Lower leg skin (tissue), 4 donors: ENCODE results near the gene SHANK1. TPM values are rescaled to one million over a fixed set of nuclear protein-coding genes. Genes with fewer than 3 reads are reported as not detected.

Experiments
- DNase-seq, 2 donors: peaks; one replicate each; pipeline ENCODE4 v3.0.0-alpha.2; 2019; ENCODE audit warnings: low spot score in 2 of 2
- H3K4me3 ChIP-seq: fragments of 200-600 bp; sonication (generic); 2 replicates; pipeline ENCODE4 v1.5.1; 2017; ENCODE audit warnings: mild to moderate bottlenecking, low read depth; ENCODE audit not compliant: poor library complexity, severe bottlenecking
- CTCF ChIP-seq, 3 donors: fragments of 450-650 bp; IDR thresholded peaks; one replicate each; pipeline ENCODE4 v1.5.1; 2016; ENCODE audit warnings: antibody characterized with exemption in 3 of 3, mild to moderate bottlenecking in 3 of 3, moderate library complexity in 2 of 3
- POLR2A ChIP-seq, 2 donors: fragments of 450-650 bp; IDR thresholded peaks; one replicate each; pipeline ENCODE4 v1.6.1; 2016 to 2017; ENCODE audit warnings: antibody characterized with exemption in 2 of 2, mild to moderate bottlenecking in 1 of 2, moderate library complexity in 1 of 2
- WGBS, 2 donors: methylation state at CpG; one replicate each; pipeline ENCODE4 v1.1.5; 2018; 5-methylcytosine and 5-hydroxymethylcytosine counted together
- intact Hi-C: fragments of 100-400 bp; cut with DNase I; formaldehyde crosslinking; loops from one replicate; pipeline ENCODE4 v1.15.0; 2023; ENCODE audit warnings: low total_unique reads
- total RNA-seq, 4 donors: library from RNA; depleted of rRNA; stranded (reverse); fragments of >200 nt; gene quantifications; one replicate each; pipeline ENCODE4 v1.1.0, GENCODE V29; 2016

Gene SHANK1
- total RNA-seq, 4 donors from 2014 or later = 0.30 to 1.6 (median 0.67) TPM

DNA sequence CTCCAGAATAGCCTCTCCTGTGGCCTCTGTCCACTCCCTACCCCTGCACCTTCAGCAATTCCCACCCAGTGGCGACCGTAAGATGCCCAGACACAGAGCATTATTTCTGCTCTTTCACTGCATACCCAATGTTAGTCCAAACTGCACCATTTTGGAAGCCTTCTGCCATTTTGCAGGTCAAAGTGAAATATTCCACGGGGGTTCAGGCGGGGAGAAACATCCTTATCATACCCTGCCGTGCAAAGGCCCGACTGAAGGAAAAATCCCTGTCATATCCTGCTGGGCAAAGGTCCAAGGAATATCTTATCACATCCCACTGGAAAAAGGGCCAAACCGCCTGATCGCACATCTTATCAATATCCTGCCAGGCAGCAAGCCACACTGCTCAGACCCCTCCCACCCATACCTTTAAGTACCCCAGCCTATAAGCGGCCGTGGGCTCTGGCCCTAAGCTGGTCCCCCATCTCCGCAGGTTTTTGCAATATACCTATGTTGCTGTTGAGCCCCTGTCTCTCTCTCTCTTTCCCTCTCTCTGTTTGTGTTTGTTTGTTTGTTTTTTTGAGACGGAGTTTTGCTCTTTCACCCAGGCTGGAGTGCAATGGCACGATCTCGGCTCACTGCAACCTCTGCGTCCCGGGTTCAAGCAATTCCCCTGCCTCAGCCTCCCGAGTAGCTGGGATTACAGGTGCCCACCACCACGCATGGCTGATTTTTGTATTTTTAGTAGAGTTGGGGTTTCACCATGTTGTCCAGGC, 21.8 kb upstream of the SHANK1 start:
- H3K4me3 ChIP-seq = no peak overlapping the region
- TF ChIP-seq CTCF (IDR thresholded peaks at IDR 0.05) (no peak), POLR2A (IDR thresholded peaks at IDR 0.05) (no peak)
- WGBS, 2 donors = 69 to 75% methylated on average over 18 of the region's 18 CpGs
- intact Hi-C loops = no loop called here
- no peak for DNase-seq

GRCh38 chr19:50739914-50740426, 20.4 kb upstream of the SHANK1 start:
- no peak for DNase-seq
- intact Hi-C loops = no loop called here
- no peak overlapping the region for H3K4me3 ChIP-seq
- 52 to 68% methylated on average over 11 of the region's 11 CpGs for WGBS, 2 donors
- no peak for TF ChIP-seq POLR2A (IDR thresholded peaks at IDR 0.05)
- TF ChIP-seq CTCF (IDR thresholded peaks at IDR 0.05) = no peak

- WGBS, 2 donors = 78 to 83% methylated on average over 23 of the region's 23 CpGs
- intact Hi-C loops = no loop called here
- H3K4me3 ChIP-seq = no peak overlapping the region
- TF ChIP-seq CTCF (IDR thresholded peaks at IDR 0.05) (no peak), POLR2A (IDR thresholded peaks at IDR 0.05) (no peak)
- no peak for DNase-seq
These were observed 19.7 kb upstream of the SHANK1 start for GRCh38 chr19:50739132-50739913.

DNA sequence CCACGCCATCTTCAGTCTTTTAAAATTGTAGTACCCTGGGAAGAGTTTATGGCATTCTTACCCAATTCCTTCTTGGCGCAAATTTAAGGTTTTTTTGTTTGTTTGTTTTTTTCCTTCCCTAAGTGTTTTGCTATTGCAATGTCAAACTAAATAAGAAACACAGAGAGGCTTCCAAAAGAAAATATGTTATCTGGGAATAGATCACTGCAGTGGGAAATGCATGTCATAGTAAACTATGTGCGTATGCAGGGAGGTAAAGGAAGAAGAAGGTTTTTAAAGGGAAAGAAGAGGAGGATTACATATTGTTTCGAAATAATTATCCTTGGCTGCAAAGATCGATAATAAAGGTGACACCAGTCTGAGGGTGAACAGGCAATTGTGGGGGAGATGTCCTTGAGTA, 16.7 kb upstream of the SHANK1 start:
- intact Hi-C loops = no loop called here
- TF ChIP-seq CTCF (IDR thresholded peaks at IDR 0.05) (no peak), POLR2A (IDR thresholded peaks at IDR 0.05) (no peak)
- 60 to 62% methylated on average over 5 of the region's 5 CpGs for WGBS, 2 donors
- no peak for DNase-seq
- H3K4me3 ChIP-seq = no peak overlapping the region

DNA sequence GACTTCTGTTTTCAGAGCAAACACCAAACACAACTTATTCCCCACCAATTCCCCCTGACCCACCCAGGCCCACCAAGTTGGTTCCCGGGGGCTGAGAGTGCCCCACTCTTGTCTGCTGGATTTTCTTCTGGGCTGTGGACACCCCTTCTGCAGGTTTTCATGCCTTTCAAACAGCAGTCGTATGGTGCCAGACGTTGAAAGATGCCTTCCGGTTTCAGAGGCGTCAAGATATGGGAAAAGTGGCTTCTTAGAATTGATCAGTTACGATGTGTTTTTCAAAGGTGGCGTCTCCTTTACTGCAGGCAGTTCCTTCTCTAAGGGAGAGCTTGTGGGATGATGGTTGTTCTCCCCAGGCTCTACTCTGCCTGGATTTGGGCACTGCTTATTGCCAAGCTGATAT, 16.3 kb upstream of the SHANK1 start:
- DNase-seq = no peak
- H3K4me3 ChIP-seq = no peak overlapping the region
- WGBS, 2 donors = 65 to 69% methylated on average over 7 of the region's 7 CpGs
- intact Hi-C loops = no loop called here
- no peak for TF ChIP-seq CTCF (IDR thresholded peaks at IDR 0.05)
- no peak for TF ChIP-seq POLR2A (IDR thresholded peaks at IDR 0.05)
